Epidermal melanocyte (primary cell): Measurements from ENCODE around the gene FHAD1.
"Not testable (repeated sequence)": the region's sequence is repeated elsewhere in the genome, so short reads cannot be mapped to it uniquely, and the experiment has no call there.

Experiments
- DNase-seq: peaks from one replicate; pipeline ENCODE4 v3.0.0; 2011; ENCODE audit warnings: low spot score; ENCODE audit not compliant: insufficient read length

The FHAD1 gene

DNA sequence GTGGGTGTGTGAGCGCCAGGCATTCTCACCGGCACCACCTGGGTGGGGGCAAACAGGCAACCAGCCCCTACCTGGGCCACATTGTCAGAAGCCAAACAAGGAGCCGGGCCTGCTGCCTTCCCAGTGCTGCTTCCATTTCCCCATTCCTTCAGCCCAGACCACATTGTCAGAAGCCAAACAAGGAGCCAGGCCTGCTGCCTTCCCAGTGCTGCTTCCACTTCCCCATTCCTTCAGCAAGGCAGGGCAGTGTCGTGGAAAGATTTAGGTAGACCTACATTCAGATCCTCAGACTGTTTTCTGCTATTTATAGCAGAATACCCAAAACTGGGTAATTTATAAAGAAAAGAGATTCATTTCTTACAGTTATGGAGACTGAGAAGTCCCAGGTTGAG lies 115.7 kb downstream of the FHAD1 start:
- DNase-seq = no peak

DNA sequence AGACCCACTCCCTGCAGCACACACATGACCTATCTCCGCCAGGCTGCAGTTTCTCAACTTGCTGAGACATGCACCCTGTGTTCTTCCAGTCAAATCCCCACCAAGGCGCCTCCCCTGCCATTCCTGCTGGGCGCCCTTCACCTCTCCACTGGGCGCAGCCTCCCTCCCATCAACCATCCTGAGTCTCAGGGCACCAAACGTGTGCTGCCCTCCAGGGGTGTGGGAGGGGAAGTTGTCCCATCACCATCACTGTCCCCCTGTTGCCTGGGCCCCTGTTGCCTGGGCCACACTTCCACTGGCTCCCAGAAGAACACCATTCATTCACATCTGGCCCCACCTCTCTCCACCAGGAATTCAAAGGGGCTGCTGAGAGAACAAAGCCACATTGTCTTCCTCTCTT lies 117.7 kb downstream of the FHAD1 start:
- DNase-seq = no peak

DNA sequence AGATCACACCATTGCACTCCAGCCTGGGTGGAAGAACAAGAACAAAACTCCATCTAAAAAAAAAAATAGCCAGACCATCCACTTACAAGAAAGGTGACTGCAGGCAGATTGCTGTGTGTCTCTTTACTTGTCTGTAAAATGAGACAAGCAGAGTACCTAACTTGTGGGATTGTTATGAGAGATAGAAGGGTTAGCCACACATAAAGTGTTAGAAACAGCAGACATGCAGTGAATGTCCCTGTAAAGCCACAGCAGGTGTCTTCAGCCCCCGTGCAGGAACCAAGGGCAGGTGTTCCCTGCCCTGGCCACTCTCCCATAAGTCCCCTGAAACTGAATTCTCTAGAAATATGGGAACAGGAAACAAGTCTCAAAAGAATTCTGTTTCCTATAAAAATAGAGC lies 121.9 kb downstream of the FHAD1 start:
- DNase-seq = no peak

DNA sequence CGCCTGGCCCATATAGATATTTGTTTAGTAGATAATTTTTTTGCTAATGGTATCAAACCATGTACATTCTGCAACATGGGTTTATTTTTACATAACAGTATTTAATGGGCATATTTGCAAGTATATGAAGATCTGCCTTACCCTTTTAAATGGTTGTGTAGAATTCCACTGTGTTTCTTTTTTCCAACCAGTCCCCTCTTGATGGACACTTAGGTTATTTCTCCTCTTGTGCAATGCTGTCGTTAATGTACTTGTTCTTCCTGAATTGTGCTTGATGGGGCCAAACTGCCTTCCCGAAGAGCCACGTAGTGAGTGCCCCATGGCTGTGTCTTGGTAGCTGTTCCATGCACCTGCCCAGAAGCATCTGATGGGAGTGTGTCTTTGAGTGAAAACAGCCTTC lies 123.2 kb downstream of the FHAD1 start:
- DNase-seq = no peak

DNA sequence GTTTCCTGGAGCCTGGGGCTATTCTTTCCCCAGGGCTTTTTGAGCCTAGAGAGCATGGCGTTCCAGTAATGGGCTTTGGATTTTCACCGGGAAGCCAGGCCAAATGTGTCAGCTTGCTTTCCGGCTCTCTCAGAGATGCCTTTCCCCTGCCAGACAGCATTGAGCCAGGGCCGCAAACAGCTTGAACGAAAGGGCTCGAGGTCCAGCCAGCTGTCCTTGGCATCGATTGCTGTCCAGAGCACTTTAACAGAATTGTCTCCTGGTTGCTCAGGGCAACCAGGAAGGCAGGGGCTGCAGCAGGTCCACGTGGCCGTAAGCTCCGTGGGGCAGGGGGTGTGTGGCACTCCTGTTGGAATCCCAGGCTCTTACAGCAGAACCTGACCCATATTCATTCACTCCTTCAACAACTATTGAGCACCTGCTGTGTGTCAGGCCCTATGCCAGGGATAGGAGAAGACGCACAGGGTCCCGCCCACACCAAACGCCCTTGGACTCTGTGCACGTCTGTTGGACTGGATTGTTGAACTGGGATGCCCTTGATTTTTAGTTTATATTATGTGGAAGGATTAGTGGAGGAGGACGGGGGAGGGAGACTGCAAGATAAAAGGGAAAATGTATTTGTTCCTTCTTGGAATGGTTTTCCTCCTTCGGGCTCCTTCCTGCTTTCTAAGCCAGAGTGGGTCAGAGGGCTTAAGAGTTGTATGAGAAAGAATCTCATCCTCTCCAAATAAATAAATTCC lies 123.9 kb downstream of the FHAD1 start:
- DNase-seq = no peak

DNA sequence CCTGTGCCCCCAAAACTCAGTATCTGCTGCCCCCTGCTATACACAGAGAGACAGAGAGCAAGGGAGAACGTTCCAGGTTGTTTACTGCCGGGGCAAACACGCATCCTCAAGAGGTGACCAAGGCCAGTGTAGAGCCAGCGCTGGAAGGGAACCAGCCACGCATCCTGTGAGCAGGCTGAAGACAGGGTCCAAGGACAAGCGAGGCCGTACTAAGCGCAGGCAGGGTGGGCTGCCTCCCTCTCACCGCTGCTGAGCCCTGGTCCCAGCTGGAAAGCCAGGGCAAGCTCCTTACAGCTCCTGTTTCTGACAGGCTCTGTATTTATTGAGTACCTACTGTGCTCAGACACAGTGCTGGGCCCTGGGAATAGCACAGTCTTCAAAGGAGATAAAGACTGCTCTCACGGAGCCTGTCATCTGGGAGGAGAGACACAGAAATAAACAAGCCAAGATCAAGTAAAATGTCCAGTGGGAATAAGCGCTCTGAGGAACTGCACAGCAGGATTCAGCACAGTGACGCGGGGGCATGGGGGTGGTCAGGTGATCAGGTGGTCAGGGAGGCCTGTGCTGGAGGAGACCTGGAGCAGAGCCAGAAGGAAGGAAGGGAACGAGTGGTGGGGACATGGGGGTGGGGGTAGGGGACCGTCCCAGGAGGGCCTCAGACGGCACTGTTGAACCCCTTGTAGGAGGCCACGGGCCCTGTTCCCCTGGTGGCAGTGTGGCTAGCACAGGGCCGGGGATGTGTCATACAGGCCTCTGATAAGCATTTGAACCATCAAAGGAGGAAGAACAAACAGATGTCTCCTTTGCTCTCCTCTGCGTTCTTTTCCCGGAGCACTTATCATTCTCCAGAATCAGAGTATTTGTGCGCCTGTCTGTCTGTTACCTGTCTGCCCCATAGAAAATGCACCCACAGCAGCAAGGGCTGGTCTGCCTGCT lies 124.9 kb downstream of the FHAD1 start:
- no peak for DNase-seq

DNA sequence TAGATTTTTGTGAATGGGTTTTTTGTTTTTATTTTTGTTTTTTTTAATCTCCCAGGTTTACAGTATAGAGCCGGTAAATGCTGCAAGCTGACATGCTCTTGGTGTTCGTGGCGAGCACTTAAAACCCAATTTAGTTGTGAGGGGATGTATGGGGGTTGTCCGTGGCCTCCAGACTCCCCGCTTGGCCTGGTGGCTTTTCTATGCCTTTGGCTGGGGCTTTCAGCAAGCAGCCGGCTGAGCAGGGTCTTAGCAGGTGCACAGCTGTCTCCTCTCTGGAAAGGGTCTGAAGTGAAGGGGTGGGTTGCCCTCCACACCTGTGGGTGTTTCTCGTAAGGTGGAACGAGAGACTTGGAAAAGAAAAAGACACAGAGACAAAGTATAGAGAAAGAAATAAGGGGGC lies 131.7 kb downstream of the FHAD1 start:
- DNase-seq = no peak

DNA sequence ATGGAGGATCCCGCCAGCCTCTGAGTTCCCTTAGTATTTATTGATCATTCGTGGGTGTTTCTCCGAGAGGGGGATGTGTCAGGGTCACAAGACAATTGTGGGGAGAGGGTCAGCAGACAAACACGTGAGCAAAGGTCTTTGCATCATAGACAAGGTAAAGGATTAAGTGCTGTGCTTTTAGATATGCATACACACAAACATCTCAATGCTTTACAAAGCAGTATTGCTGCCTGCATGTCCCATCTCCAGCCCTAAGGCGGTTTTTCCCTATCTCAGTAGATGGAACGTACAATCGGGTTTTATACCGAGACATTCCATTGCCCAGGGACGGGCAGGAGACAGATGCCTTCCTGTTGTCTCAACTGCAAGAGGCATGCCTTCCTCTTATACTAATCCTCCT lies 132.1 kb downstream of the FHAD1 start:
- DNase-seq = not testable (repeated sequence)

DNA sequence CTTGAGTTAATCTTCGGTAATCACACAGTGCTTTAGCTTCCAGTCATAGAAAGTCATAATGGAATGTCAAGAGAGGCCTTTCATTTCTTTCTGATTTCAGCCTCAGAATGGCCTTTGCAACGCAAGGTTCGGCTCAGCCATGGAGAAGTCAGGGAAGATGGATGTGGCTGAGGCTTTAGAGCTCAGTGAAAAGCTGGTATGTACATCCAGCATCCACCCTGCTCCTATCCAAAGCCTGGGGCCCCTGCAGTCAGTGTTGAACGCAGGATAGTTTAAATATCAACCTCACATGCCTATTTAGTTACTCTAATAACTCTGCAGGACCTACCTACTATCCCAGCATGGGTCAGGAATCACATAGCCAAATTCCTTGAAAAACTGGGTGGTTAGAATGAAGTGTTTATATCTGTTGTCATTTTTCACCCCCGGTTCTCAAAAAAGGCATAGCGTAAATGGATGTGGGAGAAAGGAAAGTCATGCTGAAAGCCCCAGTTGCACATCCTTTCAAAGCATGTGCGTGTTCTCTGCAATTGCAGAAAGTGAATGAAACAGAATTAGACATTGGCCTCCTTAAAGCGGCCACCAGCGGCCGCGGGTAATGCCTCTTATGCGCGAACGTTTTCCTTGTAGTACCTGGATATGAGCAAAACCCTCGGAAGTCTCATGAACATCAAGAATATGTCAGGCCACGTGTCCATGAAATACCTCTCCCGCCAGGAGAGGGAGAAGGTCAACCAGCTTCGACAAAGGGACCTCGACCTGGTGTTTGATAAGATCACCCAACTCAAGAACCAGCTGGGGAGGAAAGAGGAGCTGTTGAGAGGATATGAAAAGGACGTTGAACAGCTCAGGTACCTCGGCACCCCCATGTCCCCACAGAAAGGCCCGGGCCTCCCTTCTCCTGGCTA lies 133.8 kb downstream of the FHAD1 start:
- no peak for DNase-seq

DNA sequence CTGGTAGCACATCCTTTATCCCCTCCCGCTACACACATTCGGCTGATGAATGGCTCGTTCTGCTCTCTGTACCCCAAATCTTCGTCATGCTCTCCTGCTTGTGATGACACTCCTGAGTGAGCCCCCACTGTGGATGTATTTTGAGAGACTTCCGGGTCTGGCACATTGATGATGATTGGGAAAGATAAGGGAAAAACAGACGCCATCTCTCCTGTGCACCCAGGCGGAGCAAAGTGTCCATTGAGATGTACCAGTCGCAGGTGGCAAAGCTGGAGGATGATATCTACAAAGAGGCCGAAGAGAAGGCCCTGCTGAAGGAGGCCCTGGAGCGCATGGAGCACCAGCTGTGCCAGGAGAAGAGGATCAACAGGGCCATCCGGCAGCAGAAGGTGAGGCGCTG lies 134.8 kb downstream of the FHAD1 start:
- DNase-seq = no peak

DNA sequence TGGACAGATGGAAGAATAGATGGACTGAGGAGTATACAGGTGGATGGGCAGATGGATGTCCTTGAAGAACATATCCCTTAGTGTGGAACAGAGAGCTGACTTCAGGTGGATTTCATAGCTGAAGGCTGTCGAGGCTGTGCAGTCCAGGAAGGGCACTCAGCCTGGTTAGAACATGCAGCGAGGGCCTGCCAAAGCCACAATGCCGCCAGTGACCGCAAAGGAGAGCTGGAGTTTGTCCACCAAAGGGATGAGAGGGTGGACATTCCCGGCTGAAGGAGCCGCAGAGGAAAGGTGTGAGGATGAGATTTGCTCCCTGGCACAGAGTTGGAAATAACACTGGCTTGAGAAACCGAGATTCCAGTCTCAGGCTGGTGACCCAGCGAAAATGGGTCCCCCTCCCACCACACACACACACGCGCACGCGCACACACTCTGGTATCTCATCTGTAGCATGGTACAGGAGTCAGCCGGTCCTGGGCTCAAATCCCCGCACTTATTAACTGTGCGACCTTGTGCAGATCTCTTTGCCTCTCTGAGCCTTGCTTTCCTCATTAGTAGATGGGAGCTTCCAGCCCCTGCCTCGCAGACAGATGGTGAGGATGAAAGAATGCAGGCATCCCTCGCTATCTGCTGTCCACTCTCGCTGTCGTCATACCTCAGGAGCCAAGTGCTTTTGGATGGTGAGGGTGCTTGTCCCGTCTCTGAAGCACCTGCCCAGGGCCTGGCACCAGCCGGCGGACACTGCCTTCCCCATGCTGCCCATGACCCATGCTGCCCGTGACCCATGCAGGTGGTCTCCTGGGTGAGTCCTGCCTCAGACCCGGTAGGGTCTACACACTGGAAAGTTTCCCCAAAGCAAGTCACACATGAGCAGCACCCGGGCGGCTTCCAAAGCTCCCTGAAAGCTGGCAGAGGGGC lies 135.8 kb downstream of the FHAD1 start:
- no peak for DNase-seq

DNA sequence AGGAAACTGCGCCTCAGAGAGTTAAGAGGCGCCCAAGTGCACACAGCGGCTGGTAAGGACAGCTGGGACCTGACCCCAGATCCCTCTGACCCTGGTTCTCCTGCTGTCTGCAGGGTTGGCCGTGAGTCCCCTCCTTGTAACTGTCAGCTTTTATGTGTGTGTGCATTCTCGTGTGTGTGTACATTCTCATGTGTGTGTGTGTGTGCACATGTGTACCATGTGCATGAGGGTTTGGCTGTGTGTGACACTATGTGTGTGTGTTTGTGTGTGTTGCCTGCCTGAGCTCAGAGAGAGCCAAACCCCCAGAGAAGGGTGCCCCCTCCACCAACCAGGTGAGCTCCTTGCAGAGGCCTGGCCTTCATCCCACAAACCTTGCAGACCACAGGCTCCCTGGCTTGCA lies 136.8 kb downstream of the FHAD1 start:
- no peak for DNase-seq

DNA sequence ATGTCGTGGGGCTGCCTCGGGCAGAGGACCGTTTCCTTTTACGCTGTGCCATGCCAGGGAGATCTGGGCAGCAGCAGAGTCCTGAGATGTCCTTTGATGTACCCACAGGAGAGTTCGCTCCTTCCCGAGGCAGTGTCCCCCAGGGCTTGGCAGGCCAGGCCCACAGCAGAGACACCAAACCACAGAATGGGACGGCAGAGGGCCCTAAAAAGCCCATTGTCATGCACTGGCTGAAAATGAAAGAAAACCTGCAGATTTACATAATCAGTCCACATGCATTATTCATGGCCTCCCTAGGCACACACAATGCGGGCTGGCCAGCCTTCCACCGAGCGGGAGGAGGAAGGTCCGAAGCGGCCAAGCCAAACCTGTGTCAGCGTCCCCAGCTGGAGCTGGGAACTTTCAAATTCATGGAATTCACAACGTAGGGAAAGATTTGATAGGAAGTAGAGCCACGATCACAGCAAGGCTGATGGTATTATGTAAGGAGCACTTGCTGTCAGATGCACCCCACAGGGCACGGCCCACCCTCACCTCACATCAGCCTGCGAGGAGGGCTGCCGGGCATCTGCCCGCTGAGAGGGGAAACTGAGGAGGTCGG lies 137.4 kb downstream of the FHAD1 start:
- no peak for DNase-seq

DNA sequence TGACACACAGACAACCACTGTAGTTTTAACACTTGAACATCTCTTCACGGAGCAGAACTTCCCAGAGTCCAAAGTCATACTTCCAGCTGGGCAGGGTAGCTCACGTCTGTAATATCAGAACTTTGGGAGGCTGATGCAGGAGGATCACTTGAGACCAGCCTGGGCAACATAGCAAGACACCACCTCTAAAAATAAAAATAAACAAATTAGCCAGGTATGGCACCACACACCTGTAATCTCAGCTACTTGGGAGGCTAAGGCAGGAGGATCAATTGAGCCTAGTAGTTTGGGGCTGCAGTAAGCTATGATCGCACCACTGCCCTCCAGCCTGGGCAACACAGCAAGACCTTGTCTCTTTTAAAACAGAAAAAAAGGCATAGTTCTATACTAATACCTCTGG lies 138.4 kb downstream of the FHAD1 start:
- no peak for DNase-seq

DNA sequence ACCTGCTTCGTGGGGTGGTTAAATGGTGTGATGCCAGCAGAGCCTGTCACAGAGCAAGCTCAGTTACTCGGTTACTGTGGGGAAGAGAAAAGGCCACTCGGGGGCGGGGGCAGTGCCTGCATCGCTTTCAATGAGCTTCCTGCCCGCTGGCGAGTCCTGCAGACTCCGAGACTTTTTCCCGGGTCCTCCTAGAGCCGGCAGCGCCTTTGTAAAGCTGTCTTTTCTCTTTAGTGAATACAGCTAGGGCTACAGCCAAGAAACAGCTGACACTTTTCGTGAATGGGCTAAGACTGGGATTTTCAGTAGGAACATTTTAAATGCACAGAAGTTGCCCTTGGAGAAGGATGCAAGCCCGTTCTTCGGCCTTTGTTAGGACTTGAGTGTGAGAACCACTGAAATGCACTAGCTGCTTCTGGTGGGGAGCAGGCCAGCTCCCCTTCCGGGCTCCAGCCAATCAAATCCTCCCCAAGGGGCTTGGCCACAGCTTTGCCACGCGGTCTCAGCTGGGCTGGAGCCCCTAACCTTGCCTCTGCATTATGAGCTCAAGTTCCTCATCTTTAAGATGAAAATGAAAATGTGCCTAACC lies 139.2 kb downstream of the FHAD1 start:
- peak; percentile 40 for DNase-seq

DNA sequence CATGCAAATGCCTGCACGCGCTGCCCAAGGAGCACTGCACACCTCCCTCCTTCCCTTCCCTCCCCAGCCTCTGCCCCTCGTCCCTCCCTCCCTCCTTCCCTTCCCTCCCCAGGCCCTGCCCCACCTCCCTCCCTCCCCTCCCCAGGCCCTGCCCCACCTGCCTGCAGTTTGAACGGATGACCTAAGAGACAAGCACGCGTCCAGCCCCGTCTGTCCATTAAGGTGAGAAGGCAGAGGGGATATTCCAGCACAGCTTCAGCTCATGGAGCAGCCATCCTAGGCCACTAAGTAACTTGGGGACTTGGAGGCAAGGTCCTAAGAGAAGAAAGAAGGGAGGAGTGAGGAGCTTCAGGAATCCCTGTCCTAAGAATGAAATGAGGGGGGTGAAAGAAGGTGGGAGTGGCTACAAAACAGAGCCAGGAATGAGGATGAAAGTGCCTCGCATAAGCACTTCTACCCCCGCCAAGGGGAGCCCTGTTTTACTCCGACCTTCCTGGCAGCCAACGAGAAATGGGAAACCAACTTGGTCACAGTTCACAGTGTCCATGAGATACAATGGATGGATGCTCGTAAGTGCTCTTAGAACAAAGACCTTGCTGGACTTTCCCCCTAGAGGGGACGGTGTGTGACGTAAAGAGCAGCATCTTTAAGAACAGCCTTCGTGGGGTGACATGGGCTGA lies 141.3 kb downstream of the FHAD1 start:
- DNase-seq = no peak

DNA sequence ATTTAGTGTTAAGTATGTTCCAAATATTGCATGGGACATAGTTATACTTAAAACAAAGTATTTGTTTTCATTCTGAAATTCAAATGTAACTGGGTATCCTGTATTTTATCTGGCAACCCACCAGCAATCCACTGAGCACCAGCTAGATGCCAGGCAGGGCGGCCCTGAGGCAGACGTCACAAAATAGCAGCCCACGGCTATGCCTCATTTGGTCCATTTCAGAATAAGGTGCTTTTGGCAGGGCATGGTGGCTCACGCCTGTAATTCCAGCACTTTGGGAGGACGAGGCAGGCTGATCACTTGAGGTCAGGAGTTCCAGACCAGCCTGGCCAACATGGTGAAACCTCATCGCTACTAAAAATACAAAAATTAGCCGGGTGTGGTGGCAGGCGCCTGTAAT lies 142.8 kb downstream of the FHAD1 start:
- DNase-seq = not testable (repeated sequence)

DNA sequence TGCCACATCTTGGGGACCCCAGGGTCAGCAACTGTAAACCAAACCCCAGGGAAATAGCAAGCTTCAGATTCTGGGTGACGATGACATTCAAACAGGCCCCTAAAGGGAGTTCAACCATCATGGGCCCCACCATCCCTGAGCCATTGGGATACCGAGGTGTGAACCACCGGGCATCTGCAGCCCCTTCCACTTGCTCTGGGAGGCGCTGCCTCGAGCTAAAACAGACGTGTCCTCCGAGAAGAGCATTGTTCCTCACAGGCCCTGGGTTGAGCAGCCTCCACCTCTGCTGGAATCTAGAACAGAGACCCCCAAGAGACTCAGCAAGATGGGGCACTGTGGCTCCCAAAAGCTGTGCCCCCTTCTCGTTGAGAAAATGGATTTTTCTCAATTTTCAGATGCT lies 143.6 kb downstream of the FHAD1 start:
- no peak for DNase-seq

DNA sequence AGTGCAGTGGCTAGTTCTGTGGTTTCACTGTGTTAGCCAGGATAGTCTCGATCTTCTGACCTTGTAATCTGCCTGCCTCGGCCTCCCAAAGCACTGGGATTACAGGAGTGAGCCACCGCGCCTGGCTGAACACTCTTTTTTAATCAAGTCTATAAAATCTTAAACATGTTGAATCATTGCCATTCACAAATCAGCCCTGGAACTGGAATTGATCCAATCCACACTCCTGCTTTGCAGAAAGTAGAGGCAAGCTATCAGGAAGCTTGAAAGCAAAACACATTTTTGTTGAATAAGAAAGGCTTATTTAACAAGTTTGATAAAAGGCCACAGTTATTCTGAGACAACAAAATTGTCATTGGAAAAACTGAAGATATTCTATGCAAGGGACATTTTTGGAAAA lies 144.3 kb downstream of the FHAD1 start:
- no peak for DNase-seq
